ELR (cell line): ENCODE results near the gene OXNAD1.

Source experiments
- DNase-seq: peaks from one replicate; pipeline ENCODE4 v3.0.0-alpha.2; 2015; ENCODE audit warnings: low read depth

The OXNAD1 gene

DNA sequence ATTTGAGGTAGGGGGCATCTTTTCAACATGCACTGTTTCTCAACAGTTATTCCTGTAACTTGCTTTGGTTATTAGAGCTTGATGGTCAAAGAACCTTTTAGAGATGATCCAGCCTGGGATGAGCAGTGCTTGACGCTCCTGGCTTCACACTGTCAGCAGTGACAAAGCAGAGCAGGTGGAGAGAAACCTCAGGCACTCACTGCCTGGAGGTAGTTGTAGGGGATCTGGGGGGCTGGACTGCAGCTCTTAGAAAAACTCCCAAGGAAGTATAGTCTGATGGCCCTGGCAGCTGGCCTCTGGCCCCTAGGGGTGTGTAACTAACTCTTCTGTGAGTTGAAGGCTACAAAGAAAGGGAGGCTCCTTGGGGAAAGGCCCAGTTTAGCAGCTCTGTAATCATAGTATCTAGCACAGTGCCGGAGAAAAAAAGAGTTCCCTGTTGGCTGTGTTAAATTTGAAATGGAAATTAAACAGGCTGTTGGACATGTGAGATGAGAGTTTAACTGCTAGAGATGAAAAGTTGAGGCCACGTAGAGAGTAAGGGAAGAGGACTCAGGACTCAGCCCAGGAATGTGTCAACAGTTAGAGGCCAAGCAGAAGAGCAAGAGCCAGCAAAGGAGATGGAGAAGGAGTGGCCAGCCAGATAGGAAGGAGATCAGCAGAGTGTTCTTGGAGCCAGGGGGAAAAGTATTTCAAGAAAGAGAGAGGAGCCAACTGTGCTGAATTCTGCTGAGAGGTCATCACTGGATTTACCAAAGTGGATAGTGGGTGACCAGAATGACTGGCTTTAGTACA, 14.2 kb downstream of the OXNAD1 start:
- no peak for DNase-seq

DNA sequence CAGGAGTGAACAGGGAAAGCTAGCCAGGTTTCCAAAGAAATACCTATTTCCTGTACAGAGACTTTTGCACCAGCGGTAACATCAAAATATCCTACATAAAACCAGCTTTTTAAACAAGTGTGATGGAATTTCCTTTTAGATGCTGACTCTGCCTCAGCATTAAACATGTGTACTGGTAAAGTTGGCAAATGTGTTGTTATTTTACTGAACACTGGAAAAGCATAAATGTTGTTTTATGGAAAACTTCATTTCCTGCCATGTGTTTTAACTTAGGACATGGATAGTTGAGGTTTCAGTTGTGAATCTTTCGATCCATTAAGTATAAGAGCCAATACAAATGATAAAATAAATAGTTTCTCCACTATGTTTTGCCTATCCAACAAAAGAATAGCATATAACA, 15.7 kb downstream of the OXNAD1 start:
- no peak for DNase-seq

- no peak for DNase-seq
Measured at GRCh38 chr3:16284633-16285032, 19.6 kb downstream of the OXNAD1 start.

- no peak for DNase-seq
Measured at GRCh38 chr3:16286161-16286560, 21.1 kb downstream of the OXNAD1 start.

- no peak for DNase-seq
Measured at GRCh38 chr3:16286751-16287543, 21.9 kb downstream of the OXNAD1 start.

DNA sequence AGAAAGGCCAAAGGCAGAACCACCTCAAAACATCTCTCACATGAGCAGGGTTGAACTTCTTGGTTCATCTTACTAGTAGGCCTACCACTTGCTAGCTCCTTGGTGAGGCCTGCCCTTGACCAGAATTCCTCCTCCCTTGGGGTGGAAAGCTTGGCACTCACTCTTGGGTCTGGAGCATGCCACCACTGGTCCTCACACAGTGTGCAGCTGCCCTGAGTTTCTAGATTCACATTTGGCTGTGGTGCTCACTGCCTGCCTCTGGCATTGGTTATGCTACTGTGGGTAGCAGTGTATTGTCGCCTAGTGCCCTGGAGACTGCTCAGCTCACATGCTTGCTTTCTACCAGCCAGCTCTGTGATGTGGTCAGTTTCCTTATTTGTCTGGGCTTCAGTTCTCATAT, 23.7 kb downstream of the OXNAD1 start:
- DNase-seq: no peak

DNA sequence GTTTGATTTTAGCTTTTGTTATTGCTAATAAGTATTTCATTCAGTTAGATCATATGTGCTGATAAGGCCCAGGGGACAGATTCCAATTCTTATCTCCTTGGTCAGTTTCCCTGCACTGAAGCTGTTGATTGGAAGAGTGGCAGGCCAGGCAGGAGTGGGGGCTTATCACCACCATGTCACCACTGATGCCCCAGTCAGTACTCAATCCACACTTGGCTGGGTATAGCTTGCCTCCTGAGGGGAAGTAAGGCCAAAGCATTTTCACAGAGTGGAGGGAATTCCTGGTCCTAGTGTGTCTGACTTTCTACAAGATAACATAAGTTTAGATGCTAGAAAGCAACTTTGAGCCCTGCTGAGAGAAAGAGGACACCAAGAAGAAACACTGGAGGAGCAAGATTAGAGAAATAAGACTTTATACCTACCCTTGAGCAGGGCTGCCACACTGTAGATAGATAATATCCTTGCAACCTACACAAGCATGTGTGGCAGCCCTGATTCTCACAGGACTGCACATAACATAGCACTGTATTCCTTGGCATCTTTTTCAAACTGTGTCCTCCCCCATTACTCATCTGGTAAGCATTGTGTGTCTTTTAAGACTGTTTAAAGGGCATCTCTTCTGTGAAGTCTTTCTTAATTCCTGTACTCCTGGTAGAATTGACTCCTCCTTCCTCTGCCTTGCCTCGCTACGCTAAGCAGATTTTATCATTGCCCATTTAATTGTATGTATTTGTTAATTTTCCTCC, 24.3 kb downstream of the OXNAD1 start:
- DNase-seq: no peak

DNA sequence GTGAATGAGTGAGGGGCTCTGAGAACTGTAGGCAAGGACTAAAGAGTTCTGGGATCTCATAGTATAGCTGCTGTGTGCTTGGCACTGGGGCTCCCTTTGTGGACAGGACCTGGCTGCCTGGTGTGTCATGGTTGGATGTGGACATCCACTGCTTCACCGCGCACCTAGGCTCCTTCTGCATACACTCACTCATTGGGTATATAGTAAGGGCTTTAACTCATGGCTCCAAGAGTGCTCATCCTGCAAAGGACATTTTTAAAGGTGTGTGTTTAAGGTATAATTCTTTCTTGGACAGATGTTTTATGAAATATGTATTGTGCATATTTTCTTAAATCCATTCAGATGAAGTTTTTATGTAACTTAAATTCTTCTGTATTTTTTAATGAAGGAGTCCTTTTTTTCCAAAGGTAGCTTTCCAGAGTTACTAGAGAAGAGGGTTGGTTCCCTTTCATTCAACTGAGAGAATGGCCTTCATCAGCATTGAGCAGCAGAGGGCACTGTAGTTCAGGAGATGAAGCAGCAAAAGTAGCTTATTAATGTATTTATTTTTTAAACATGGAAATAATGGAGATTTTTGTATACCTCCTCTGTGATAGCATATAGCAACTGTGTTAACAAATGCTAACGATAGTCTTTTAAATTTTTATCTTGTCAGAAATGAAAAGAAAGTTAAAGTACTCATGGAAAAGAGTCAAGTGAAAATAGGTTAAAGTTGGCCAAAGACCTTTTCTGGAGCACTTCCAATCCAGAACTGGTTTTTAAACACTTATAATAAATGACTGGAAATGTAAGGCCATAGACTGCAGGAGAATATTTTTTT, 25.2 kb downstream of the OXNAD1 start:
- DNase-seq: peak; percentile 65

DNA sequence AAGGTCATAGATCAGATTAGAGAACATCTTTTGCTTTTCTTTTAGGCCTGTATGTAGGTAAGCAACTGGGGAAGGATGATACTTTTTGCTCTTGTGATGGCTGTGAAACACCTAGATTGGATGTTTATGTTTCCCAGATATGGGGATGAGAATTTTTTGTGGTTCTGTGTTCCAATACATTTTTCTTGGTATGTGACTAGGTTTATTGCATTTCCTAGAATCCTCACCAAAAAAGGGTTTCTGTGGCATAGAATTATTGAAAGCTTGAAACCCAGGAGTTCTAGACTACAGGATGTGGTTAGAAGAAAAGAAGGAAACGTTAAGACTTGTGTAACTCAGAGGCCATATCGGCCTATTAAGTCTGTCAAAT, 25.8 kb downstream of the OXNAD1 start:
- DNase-seq: peak; percentile 22

GRCh38 chr3:16294844-16295243, 29.8 kb downstream of the OXNAD1 start:
- DNase-seq: peak; percentile 19

GRCh38 chr3:16295298-16295890, 30.4 kb downstream of the OXNAD1 start:
- no peak for DNase-seq

DNA sequence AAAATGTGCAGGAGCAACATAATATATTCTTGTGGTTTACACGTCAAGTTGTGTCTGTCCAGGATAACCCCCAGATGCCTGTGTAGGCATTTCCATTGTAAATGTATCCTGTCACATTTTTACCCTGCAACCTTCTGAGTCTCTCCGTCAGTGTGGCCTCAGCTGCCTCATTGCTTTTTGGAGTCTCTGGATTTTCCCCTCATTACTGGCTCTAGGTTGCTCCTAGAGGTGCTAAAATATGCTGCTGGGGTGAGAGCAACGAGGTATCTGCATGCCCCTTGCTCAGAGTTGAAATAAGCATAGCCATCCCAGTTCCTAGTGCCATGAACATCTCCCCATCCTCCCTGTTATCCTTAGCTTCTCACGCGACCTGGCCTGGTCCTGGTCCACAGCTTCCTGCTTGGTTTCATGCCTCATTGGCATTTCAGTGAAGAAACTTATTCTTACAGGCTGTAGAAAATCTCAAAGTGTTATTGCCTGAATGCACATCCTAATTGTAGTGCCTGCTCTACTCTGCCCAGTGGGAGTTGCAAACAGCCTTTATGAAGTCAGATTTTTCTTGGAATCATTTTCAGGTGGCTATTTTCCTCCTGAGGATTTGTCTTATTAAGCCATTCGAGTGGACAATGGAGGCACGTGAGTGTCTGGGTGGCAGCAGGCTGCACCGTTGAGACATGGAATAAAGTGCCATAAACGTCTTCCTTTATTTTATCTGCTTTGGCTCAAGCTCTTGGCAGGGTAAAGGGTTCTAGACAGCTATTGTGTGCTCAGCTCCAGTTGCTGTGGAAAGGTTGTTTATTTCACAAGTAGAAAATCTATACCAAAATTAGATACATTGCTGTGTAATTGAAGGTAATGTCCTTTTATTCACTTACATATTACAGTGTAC, 33.2 kb downstream of the OXNAD1 start:
- no peak for DNase-seq

DNA sequence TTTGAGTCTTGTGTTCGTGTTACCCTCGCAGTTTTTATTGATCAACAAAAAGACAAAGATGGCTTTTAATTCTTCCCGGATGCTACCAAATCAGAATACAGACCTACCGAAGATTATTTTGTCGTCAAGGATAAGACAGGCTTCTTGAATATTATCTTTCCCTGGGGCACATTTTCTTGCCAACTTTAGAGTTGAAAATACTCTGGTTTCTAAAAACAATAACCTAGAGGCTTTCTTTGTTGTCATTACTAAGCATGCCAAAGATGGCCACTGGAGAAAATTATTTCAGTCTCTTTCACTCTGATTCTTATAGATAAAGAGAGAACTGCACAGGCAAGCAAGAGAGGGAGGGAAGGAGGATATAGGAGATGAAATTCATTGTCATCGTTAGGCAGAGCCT, 33.9 kb downstream of the OXNAD1 start:
- DNase-seq: no peak

DNA sequence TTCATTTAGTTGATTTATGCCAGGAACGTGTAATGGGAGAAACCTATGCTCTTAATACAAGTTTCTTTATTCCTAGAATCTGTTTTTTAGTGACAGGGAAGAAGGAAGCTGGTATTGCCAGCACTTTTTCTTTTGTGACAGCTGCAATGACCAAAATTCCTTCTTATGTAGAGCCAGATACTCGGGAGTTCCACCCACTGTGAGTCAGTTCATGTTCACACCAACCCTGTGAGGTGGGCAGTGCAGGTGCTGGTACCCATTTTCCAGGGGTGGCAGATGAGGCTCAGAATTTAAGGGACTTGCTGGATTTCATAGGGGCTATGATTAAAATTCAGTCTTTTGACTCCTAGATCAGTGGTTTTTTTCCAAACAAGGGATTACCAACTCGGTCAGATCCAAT, 34.7 kb downstream of the OXNAD1 start:
- no peak for DNase-seq

GRCh38 chr3:16300307-16300706, 35.3 kb downstream of the OXNAD1 start:
- DNase-seq: no peak

GRCh38 chr3:16300881-16301359, 35.9 kb downstream of the OXNAD1 start:
- no peak for DNase-seq

- DNase-seq: no peak
Measured at GRCh38 chr3:16301507-16301906, 36.5 kb downstream of the OXNAD1 start.

DNA sequence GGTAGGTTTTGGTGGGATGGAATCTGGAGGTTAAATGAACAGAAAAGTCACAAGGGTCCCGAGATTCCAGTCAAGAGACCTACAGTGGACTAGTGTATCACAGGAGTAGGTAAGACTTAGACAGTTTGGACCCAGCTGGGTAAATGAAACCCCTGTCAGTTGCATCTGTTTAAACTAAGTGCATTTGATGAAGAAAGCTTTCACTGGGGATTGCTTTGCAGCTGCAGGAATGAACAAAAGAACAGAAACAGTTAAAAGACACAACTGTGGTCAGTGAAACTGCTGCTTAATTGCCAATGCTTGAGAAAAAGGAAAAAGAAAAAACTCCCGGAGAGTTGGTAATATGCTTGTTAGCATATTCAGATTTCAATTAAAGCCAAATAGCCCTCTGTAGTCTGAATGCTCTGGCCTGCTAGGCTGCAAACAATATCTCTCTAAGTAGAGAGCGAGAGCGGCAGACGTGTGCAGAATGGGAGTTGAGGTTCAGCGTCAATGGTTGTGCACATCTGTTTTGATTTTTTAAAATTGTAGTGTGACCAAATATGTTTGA, 37.1 kb downstream of the OXNAD1 start:
- DNase-seq: no peak

DNA sequence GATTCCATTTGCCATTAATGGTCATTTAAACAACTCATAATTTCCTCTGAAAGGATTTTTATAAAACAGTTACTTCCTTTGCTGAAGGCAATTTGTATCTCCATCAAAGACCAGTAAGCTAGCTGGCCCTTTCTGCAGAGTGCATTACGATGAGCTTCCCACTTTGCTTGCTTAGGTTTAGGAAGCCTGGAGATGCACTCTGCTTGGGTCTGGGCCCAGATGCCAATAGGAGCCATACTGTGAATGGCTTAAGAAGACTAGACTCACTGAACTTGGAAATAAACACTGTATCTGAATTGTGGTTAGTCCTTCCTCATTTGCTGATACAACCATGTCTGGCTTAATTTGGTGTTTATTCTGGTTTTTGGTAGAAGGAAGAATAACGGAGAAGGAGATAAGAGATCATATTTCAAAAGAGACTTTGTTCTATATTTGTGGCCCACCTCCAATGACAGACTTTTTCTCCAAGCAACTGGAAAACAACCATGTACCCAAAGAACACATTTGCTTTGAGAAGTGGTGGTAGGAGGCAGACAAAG, 38.1 kb downstream of the OXNAD1 start:
- DNase-seq: no peak
